HCT116 (cell line): ENCODE measurements around the gene SMIM32. TPM values are rescaled to one million over a fixed set of nuclear protein-coding genes. Genes with fewer than 3 reads are reported as not detected.
A peak's percentile ranks its signal among the peaks of the same experiment; 100 is the strongest.

ENCODE experiments used
- ATAC-seq: fragments of 200-7000 bp; cut with Tn5 transposase; 2 replicates; pipeline ENCODE4 v1.9.1; 2020; ENCODE audit warnings: mild to moderate bottlenecking, moderate library complexity
- BruUV-seq: library from RNA; stranded (reverse); fragments of 400-500 nt; replicated peaks from 2 replicates; lab custom pipeline; 2021; lab: Mats Ljungman, UMichigan
- CTCF ChIA-PET: fragments of 300-600 bp; sonication (Branson Sonifier 250); formaldehyde crosslinking; loops from one replicate; lab custom pipeline; 2021; ENCODE audit warnings: antibody characterized with exemption; lab: Charles Lee
- POLR2A ChIA-PET: fragments of 300-600, 350-600 bp; sonication (Branson Sonifier 250); formaldehyde crosslinking; loops from one replicate; lab custom pipeline; 2021; ENCODE audit warnings: antibody characterized with exemption; lab: Charles Lee
- RAD21 ChIA-PET, 2 experiments: fragments of 300-600 bp; sonication (Branson Sonifier 250); formaldehyde crosslinking; loops; one replicate each; lab custom pipeline; 2023; ENCODE audit warnings: low total read pairs in 2 of 2; ENCODE audit not compliant: uncharacterized antibody in 2 of 2, unreplicated experiment in 2 of 2, low non-redundant PET in 1 of 2; lab: Charles Lee
- DNase-seq: peaks from one replicate; pipeline ENCODE4 v3.0.0-alpha.2; 2010; ENCODE audit warnings: low read depth, low spot score
- H2AFZ ChIP-seq: fragments of 200-600 bp; shearing (Covaris generic), sonication (generic); 2 replicates; pipeline ENCODE4 v1.6.1; 2017; ENCODE audit warnings: low read depth, mixed run types, mixed read lengths, antibody characterized with exemption, low read length; ENCODE audit not compliant: poor library complexity, severe bottlenecking
- H3K27ac ChIP-seq: 2 replicates; pipeline ENCODE4 v1.5.1; 2012; ENCODE audit warnings: low read depth, low read length
- H3K27me3 ChIP-seq: fragments of 200-600 bp; sonication (generic); 2 replicates; pipeline ENCODE4 v1.6.1; 2016; ENCODE audit warnings: mixed run types, low read length, mixed read lengths; ENCODE audit not compliant: insufficient read depth
- H3K36me3 ChIP-seq, 2 experiments: fragments of 200-500 bp in 1 of 2; fragments of 200-600 bp in 1 of 2; sonication (Bioruptor generic) in 1 of 2; sonication (generic) in 1 of 2; 2 replicates each; pipeline versions ENCODE4 v1.5.1 to v1.6.1; 2014 to 2016; ENCODE audit warnings: low read length in 2 of 2, inconsistent platforms in 1 of 2, mixed read lengths in 1 of 2, mixed run types in 1 of 2; ENCODE audit not compliant: insufficient read depth in 2 of 2, control insufficient read depth in 1 of 2
- H3K4me1 ChIP-seq, 2 experiments: fragments of 200-600 bp in 1 of 2; sonication (generic) in 1 of 2; 2 replicates each; pipeline versions ENCODE4 v1.5.1 to v1.6.1; 2012 to 2017; ENCODE audit warnings: low read length in 2 of 2, inconsistent platforms in 1 of 2, mild to moderate bottlenecking in 1 of 2, mixed read lengths in 1 of 2, mixed run types in 1 of 2, moderate library complexity in 1 of 2; ENCODE audit not compliant: insufficient read depth in 2 of 2, control insufficient read depth in 1 of 2
- H3K4me2 ChIP-seq: fragments of 200-600 bp; sonication (generic); 2 replicates; pipeline ENCODE4 v1.6.1; 2017; ENCODE audit warnings: mixed run types, low read length, mixed read lengths
- H3K4me3 ChIP-seq, 2 experiments: fragments of 200-600 bp in 1 of 2; sonication (generic) in 1 of 2; replicated peaks in 1 of 2; 2 replicates each; pipeline ENCODE4 v1.5.1; 2011 to 2016; ENCODE audit warnings: low read length in 2 of 2, control low read depth in 1 of 2, low read depth in 1 of 2, mild to moderate bottlenecking in 1 of 2, mixed read lengths in 1 of 2, mixed run types in 1 of 2
- H3K79me2 ChIP-seq: fragments of 200-600 bp; sonication (generic); 2 replicates; pipeline ENCODE4 v1.6.1; 2017; ENCODE audit warnings: mild to moderate bottlenecking, mixed run types, low read length, moderate library complexity, mixed read lengths; ENCODE audit not compliant: insufficient read depth
- H3K9ac ChIP-seq: fragments of 200-600 bp; sonication (generic); 2 replicates; pipeline ENCODE4 v1.6.1; 2016; ENCODE audit warnings: low read length, mixed read lengths
- H3K9me2 ChIP-seq: fragments of 200-600 bp; sonication (generic), shearing (Covaris generic); 2 replicates; pipeline ENCODE4 v1.6.1; 2017; ENCODE audit warnings: mixed run types, mild to moderate bottlenecking, moderate library complexity; ENCODE audit not compliant: insufficient read depth
- H3K9me3 ChIP-seq, 2 experiments: fragments of 200-500 bp in 1 of 2; fragments of 200-600 bp in 1 of 2; sonication (Bioruptor generic) in 1 of 2; sonication (generic) in 1 of 2; 2 replicates each; pipeline ENCODE4 v1.6.1; 2014 to 2017; ENCODE audit warnings: low read length in 2 of 2, mixed read lengths in 2 of 2, inconsistent platforms in 1 of 2, low read depth in 1 of 2, mild to moderate bottlenecking in 1 of 2, mixed run types in 1 of 2, moderate library complexity in 1 of 2; ENCODE audit not compliant: control insufficient read depth in 1 of 2, insufficient read depth in 1 of 2
- H4K20me1 ChIP-seq: fragments of 200-600 bp; sonication (generic), shearing (Covaris generic); 2 replicates; pipeline ENCODE4 v1.6.1; 2017; ENCODE audit warnings: mixed run types, mild to moderate bottlenecking, moderate library complexity; ENCODE audit not compliant: insufficient read depth
- EGR1 ChIP-seq: IDR thresholded peaks from 2 replicates; pipeline ENCODE4 v1.6.1; 2012; ENCODE audit warnings: low read depth
- EZH2 ChIP-seq: fragments of 200-600 bp; sonication (generic); IDR thresholded peaks from 2 replicates; pipeline ENCODE4 v1.6.1; 2017; ENCODE audit warnings: antibody characterized with exemption, mixed run types
- JUND ChIP-seq: IDR thresholded peaks from 2 replicates; pipeline ENCODE4 v1.6.1; 2012
- POLR2A ChIP-seq: IDR thresholded peaks from 2 replicates; pipeline ENCODE4 v1.7.0; 2011; ENCODE audit warnings: borderline replicate concordance; ENCODE audit not compliant: insufficient read depth, insufficient read length; ENCODE audit errors: extremely low read depth
- RAD21 ChIP-seq: IDR thresholded peaks from 2 replicates; pipeline ENCODE4 v1.6.1; 2012; ENCODE audit warnings: low read depth, mild to moderate bottlenecking
- SIN3A ChIP-seq: IDR thresholded peaks from 2 replicates; pipeline ENCODE4 v1.6.1; 2012; ENCODE audit warnings: low read depth
- intact Hi-C: fragments of 100-400 bp; cut with micrococcal nuclease; formaldehyde crosslinking; loops from 2 replicates; pipeline ENCODE4 v1.10.0; 2022
- total RNA-seq: library from RNA; stranded (reverse); gene quantifications from one replicate; pipeline ENCODE4 v1.2.1, GENCODE V29; 2021; ENCODE audit not compliant: unreplicated experiment
- TF ChIP-seq, protein P1 (sequence below), 3 experiments: fragments of 200-600 bp in 1 of 3; sonication (generic) in 1 of 3; IDR thresholded peaks in 2 of 3; conservative IDR thresholded peaks in 1 of 3; 2 replicates each; pipeline ENCODE4 v1.5.1; 2012 to 2017; ENCODE audit warnings: low read depth in 2 of 3, low read length in 2 of 3, antibody characterized with exemption in 1 of 3, borderline replicate concordance in 1 of 3, control low read depth in 1 of 3, mild to moderate bottlenecking in 1 of 3, mixed read lengths in 1 of 3, mixed run types in 1 of 3, moderate library complexity in 1 of 3; ENCODE audit not compliant: insufficient read depth in 1 of 3

Gene SMIM32
- total RNA-seq, 1 experiment from 2014 or later: not detected

DNA sequence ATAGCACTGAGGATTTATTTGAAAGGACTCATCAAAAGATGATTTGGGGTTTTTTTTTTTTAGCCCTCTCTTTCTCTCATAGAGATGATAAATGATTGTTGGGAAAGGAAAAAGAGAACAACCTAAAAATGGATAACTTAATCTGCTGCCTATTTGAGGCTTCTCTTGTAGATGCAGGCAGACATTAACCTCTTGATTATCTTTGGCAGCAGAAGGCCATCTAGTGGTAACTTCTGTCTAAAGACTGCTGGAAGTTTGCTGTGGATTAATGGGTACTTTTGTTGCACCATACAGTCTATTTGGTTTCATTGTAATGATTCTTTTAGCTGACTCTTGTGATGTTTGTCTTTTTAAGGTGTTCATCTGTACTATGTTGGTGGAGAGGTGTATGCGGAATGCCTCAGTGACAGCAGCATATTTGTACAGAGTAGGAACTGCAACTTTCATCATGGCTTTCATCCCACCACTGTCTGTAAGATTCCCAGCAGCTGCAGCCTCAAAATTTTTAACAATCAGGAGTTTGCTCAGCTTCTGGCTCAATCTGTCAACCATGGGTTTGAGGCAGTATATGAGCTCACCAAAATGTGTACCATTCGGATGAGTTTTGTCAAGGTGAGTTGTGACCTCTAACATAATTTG, 18.8 kb downstream of the SMIM32 start:
- intact Hi-C loops: loop anchor here (1.0 to 5.0 kb wide), 3 partner anchors 112 to 287 kb away; no protein-coding TSS in a partner anchor

DNA sequence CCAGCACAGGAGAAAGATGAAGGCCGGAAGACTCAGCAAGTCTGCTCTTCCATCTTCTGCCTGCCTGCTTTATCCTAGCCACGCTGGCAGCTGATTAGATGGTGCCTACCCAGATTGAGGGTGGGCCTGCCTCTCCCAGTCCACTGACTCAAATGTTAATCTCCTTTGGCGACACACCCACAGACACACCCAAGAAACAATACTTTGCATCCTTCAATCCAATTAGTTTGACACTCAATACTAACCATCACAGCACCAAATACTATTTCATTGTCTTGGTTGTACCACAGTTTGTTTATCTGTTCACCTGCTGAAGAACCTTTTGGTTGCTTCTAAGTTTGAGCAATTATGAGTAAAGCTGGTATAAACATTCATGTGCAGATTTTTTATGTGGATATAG, 23.7 kb downstream of the SMIM32 start:
- Histone ChIP-seq H3K9me3 (no peaks in the 10 kb centered on the region), H3K4me3 (no peak overlapping the region), H3K36me3 (peaks cover 8 to 11% of the 10 kb centered on the region in 2 experiments), H3K9ac (no peak overlapping the region), H3K27ac (no peak overlapping the region), H3K27me3 (no peaks in the 10 kb centered on the region), H4K20me1 (0 out of 2 replicates have a peak, but pooled peaks cover 5% of the 10 kb centered on the region), H3K9me2 (no peaks in the 10 kb centered on the region), H3K79me2 (peaks cover 49% of the 10 kb centered on the region), H3K4me2 (no peak overlapping the region), H3K4me1 (no peaks in the 10 kb centered on the region), H2AFZ (no peak overlapping the region)
- ChIA-PET POLR2A (no interaction called here), RAD21 (no interaction called here)
- intact Hi-C loops: no loop called here
- ATAC-seq: no peak
- no TSS peak for BruUV-seq
- no peak for DNase-seq
- TF ChIP-seq, protein P1, sequence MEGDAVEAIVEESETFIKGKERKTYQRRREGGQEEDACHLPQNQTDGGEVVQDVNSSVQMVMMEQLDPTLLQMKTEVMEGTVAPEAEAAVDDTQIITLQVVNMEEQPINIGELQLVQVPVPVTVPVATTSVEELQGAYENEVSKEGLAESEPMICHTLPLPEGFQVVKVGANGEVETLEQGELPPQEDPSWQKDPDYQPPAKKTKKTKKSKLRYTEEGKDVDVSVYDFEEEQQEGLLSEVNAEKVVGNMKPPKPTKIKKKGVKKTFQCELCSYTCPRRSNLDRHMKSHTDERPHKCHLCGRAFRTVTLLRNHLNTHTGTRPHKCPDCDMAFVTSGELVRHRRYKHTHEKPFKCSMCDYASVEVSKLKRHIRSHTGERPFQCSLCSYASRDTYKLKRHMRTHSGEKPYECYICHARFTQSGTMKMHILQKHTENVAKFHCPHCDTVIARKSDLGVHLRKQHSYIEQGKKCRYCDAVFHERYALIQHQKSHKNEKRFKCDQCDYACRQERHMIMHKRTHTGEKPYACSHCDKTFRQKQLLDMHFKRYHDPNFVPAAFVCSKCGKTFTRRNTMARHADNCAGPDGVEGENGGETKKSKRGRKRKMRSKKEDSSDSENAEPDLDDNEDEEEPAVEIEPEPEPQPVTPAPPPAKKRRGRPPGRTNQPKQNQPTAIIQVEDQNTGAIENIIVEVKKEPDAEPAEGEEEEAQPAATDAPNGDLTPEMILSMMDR (IDR thresholded peaks at IDR 0.05 in 2 of 3, conservative IDR thresholded peaks at IDR 0.05 in 1 of 3; ENCODE audit: borderline replicate concordance in 1 of 3, insufficient read depth in 1 of 3, low read depth in 2 of 3, low read length in 2 of 3): no peak
- TF ChIP-seq POLR2A: no peak
- TF ChIP-seq SIN3A: no peak
- TF ChIP-seq, all 23 proteins: peak for 0
- CTCF ChIA-PET: no interaction called here

More for the DNA sequence above, 18.8 kb downstream of the SMIM32 start:
- H3K4me1 ChIP-seq: no peaks in the 10 kb centered on the region
- RAD21 ChIA-PET: no interaction called here
- peaks cover 21% of the 10 kb centered on the region for H3K79me2 ChIP-seq
- no peak overlapping the region for H3K4me2 ChIP-seq
- CTCF ChIA-PET: interaction anchor here (0.6 to 0.8 kb wide), 2 partner anchors 9 to 92 kb away, joined by 3 read pairs; no protein-coding TSS in a partner anchor
- peak; percentile 15 for DNase-seq
- no peaks in the 10 kb centered on the region for H3K9me3 ChIP-seq
- no peaks in the 10 kb centered on the region for H4K20me1 ChIP-seq
- H3K9me2 ChIP-seq: no peaks in the 10 kb centered on the region
- no peaks in the 10 kb centered on the region for H3K27me3 ChIP-seq
- no peak overlapping the region for H3K9ac ChIP-seq
- BruUV-seq: no TSS peak
- POLR2A ChIA-PET: no interaction called here
- H3K27ac ChIP-seq: no peak overlapping the region
- no peak overlapping the region for H2AFZ ChIP-seq
- peaks cover 15 to 27% of the 10 kb centered on the region in 2 experiments for H3K36me3 ChIP-seq
- no peak overlapping the region for H3K4me3 ChIP-seq
- ATAC-seq: peak; percentile 86
- TF ChIP-seq, protein P1 (IDR thresholded peaks at IDR 0.05 in 2 of 3, conservative IDR thresholded peaks at IDR 0.05 in 1 of 3; ENCODE audit: borderline replicate concordance in 1 of 3, insufficient read depth in 1 of 3, low read depth in 2 of 3, low read length in 2 of 3): peak; percentile 54 to 71 (median 65); a peak in 5 of 6 replicates
- no peak for TF ChIP-seq EZH2
- no peak for TF ChIP-seq JUND
- peak; percentile 70 for TF ChIP-seq RAD21
- TF ChIP-seq EGR1: no peak
